GM21723 (cell line): ENCODE measurements around the gene COX4I1.
"Not testable (repeated sequence)": the region's sequence is repeated elsewhere in the genome, so short reads cannot be mapped to it uniquely, and the experiment has no call there.

Source experiments
- ATAC-seq: cut with Tn5 transposase; IDR thresholded peaks from one replicate; pipeline ENCODE4 v1.9.1; 2021; ENCODE audit warnings: mild to moderate bottlenecking, moderate library complexity; ENCODE audit not compliant: unreplicated experiment

The COX4I1 gene

GRCh38 chr16:85821390-85822135 lies 22.1 kb downstream of the COX4I1 start:
- ATAC-seq: peak; percentile 76

GRCh38 chr16:85822145-85822544 lies 22.6 kb downstream of the COX4I1 start:
- ATAC-seq: no peak

- no peak for ATAC-seq
Observed at GRCh38 chr16:85823328-85823920, 23.9 kb downstream of the COX4I1 start.

DNA sequence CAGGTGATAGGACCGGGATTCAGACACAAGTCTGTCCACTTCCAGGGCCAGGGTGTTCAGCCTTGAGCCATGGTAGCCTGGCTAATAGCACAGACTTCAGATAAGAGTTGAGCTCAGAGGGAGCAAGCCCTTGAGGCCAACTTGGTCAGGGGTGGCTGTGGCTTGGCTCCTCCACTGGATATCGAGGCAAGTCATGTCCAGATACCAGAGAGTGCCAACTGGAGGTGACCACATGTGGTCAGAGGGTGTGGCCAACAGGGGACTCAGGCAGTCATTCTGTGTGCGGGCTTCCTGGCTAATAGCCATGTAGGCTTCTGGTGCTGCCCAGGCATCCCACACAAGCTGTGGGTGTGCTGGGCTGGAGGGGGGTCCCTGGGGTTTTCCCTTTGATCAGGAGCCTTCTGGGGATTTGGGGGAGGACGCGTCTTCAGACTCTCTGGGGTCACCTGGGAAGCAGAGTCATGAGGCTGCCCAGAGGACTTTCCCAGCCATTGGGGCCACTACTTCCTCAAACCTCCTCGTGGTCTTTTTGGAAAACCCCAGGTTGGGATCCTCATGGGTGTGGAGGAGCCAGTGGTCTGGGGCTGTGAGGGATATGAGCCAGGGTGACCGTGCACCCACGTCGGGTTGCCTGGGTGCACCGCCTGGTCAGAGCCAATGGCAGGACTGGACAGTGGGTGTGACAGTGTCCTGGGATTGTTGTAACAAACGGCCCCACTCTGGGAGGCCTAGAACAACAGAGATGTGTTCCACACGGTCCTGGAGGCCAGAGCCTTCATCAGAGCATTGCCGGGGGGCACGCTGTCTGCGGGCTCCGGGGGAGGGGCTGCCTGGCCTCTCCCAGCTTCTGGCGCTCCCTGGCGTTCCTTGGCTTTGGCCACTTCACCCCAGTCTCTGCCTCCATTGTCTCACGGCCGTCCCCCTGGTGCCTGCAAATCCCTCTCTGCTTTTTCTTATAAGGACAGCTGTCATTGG lies 25.0 kb downstream of the COX4I1 start:
- no peak for ATAC-seq

DNA sequence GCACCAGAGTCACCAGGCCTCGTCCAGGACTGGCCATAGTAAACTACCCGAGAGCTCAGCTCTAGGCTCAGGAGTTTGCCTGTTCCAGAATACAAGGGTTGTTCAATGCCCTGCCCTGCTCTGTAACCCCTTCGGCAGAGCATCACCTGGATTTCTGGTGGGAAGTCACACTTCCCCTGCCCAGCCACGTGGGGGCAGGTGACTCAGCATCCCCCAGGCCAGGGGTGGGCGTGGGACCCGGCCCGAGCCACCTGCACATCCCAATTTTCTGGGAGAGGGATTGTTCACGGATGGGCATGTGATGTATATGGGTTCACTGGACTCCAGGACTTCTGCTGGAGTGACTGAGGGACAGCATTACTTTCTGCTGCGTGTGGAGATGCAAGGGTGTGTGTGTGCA lies 25.8 kb downstream of the COX4I1 start:
- ATAC-seq: no peak

DNA sequence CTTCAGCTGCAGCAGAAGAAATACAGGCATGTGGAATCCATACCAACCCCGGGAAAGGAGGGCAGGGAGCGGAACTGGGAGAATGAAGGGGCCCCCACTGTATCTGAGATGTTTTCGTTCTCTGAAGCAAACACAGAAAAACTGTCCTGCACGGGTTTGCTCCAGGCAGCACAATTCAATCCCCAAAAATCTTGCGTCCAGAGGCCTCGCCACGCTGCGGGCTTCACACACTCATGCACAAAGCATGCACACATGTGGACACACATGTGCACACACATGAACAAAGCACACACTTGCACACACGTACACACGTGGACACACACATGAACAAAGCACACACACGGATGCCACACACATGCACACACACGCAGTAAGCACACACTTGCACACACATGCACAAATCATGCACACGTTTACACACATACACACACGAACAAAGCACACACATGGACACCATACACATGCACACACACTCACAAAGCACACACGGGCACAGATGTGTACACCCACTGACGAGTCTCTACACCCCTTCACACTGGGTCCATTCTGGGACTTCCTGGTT lies 27.3 kb downstream of the COX4I1 start:
- ATAC-seq: no peak

GRCh38 chr16:85828166-85828565 lies 28.7 kb downstream of the COX4I1 start:
- no peak for ATAC-seq

DNA sequence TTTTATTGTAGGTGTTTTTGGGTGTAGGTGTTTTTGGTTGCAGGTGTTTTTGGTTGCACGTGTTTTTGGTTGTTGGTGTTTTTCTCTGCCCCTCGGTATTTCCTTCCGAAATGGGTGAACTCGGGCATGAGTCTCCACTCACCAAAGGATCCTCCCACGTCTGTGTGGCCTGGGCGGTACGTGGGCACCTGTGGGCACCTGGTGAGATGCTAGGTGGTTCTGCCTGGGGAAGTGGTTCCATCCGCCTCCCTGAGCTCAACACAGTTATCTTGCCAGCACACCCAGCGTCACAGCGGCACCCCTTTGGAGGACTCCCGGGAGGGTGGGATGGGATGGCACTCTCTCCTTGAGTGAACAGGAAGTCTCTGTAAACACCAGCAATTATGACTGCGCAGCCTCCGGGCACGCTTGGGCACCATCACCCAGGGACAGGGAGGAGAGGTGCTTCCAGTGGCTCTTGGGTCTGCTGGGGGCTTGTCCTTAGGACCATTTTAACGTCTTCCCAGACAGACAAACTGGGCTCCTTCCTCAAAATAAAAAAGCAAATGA lies 29.8 kb downstream of the COX4I1 start:
- ATAC-seq: no peak

- ATAC-seq: no peak
Observed at GRCh38 chr16:85829751-85830445, 30.4 kb downstream of the COX4I1 start.

- ATAC-seq: no peak
Observed at GRCh38 chr16:85830821-85831220, 31.3 kb downstream of the COX4I1 start.

- ATAC-seq: no peak
Observed at GRCh38 chr16:85832570-85833218, 33.2 kb downstream of the COX4I1 start.

DNA sequence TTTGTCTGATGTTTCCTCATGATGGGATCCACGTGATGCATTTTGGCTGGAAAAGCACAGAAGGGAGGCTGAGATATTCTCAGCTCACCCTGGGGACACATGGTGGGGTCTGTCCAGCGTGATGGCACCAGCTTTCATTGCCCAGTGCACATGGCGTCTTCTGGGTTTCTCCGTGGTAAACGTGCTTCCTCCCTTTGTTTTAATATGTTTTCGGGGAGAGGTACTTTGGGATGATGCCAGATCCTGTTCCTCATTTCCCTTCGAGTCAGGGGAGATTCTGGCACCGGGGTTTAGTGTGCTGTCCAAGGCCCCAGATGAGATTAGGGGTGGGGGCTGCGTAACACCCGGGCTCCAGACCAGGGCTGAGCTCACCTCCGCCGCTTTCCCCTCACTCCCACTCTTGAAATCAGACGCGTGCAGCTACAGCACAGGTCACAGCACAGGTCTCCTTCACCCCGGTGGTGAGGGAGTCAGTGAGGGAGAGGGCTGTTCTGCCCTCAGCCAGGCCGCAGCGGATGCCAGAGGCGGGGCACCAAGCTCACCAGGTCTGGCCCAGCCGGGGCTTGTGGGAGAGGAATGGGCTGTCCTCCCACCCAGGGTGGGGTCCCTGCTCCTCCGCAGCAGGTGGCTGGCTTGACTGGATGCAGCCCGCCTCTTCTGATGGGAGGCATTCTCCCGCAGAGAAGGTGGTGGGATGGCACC lies 33.9 kb downstream of the COX4I1 start:
- no peak for ATAC-seq

GRCh38 chr16:85834741-85835140 lies 35.2 kb downstream of the COX4I1 start:
- no peak for ATAC-seq

DNA sequence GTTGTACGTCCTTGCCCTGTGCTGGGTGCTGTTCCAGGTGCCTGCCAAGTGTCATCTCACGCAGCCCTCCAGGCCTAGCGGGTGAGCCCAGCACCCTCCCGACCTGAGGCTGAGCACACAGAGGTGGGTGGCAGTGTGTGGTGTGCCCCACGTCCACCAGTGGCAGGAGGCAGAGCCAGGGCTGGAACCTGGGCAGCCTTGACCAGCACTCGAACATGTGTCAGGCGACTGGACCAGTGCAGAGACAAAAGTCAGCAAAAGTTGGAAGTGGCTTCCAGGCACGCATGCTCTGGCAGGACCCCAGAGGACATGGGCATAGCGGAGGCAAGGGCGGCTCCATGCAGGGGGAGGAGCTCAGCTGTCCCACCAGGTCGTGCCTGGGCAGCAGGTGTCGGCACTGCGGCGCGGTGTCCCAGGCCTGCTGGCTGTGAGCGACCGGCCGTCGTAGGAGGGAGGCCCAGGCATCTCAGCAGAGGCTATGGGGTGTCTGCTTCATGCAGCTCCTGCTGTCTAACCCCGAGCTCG lies 35.8 kb downstream of the COX4I1 start:
- ATAC-seq: no peak

GRCh38 chr16:85835956-85836705 lies 36.6 kb downstream of the COX4I1 start:
- no peak for ATAC-seq

GRCh38 chr16:85836706-85837582 lies 37.4 kb downstream of the COX4I1 start:
- ATAC-seq: no peak

GRCh38 chr16:85837654-85838053 lies 38.2 kb downstream of the COX4I1 start:
- not testable (repeated sequence) for ATAC-seq
